Epithelial cell of esophagus (primary cell): Measurements from ENCODE around the gene UBAC2.
A peak's percentile ranks its signal among the peaks of the same experiment; 100 is the strongest.

Experiments used
- DNase-seq: peaks from one replicate; pipeline ENCODE4 v3.0.0; 2010; ENCODE audit warnings: low read depth
- H3K4me3 ChIP-seq: 2 replicates; pipeline ENCODE4 v1.5.1; 2011; ENCODE audit warnings: mild to moderate bottlenecking, low read length, control low read depth
- CTCF ChIP-seq: IDR thresholded peaks from 2 replicates; pipeline ENCODE4 v1.5.1; 2011; ENCODE audit warnings: low read depth, mild to moderate bottlenecking, low read length, control low read depth, inconsistent platforms; ENCODE audit not compliant: insufficient read depth; ENCODE audit errors: missing control alignments

The UBAC2 gene

GRCh38 chr13:99434258-99434788, 233.7 kb downstream of the UBAC2 start:
- H3K4me3 ChIP-seq: no peak overlapping the region
- DNase-seq: no peak

GRCh38 chr13:99435116-99435515, 234.5 kb downstream of the UBAC2 start:
- no peak for TF ChIP-seq CTCF
- DNase-seq: no peak
- no peak overlapping the region for H3K4me3 ChIP-seq

More at GRCh38 chr13:99434258-99434788, 233.7 kb downstream of the UBAC2 start:
- no peak for TF ChIP-seq CTCF

- peak; percentile 30 for DNase-seq
- no peak overlapping the region for H3K4me3 ChIP-seq
- TF ChIP-seq CTCF: no peak
Measured at GRCh38 chr13:99435998-99436397, 235.3 kb downstream of the UBAC2 start.
